HuH-7.5 (cell line): ENCODE data around the gene KLC3.
"Not testable (repeated sequence)": the region's sequence is repeated elsewhere in the genome, so short reads cannot be mapped to it uniquely, and the experiment has no call there.

Experiments used
- DNase-seq: peaks from one replicate; pipeline ENCODE4 v3.0.0; 2011; ENCODE audit warnings: low spot score

The KLC3 gene

GRCh38 chr19:45340232-45340898, at the start of gene KLC3:
Gene KLC3 (plus strand): TSS chr19:45340750. CDS start chr19:45345542, 4,792 bp downstream.
- DNase-seq: peak; percentile 79

GRCh38 chr19:45291834-45292233, 48.7 kb upstream of the KLC3 start:
- DNase-seq: no peak

GRCh38 chr19:45293682-45294081, 46.9 kb upstream of the KLC3 start:
- DNase-seq: no peak

GRCh38 chr19:45294291-45295029, 46.1 kb upstream of the KLC3 start:
- DNase-seq: no peak

GRCh38 chr19:45295873-45296272, 44.7 kb upstream of the KLC3 start:
- no peak for DNase-seq

GRCh38 chr19:45296355-45296754, 44.2 kb upstream of the KLC3 start:
- DNase-seq: no peak

- DNase-seq: no peak
Measured at GRCh38 chr19:45297674-45298073, 42.9 kb upstream of the KLC3 start.

GRCh38 chr19:45298264-45298663, 42.3 kb upstream of the KLC3 start:
- no peak for DNase-seq

GRCh38 chr19:45299719-45300118, 40.8 kb upstream of the KLC3 start:
- no peak for DNase-seq

- DNase-seq: no peak
Measured at GRCh38 chr19:45302416-45302815, 38.1 kb upstream of the KLC3 start.

- DNase-seq: no peak
Measured at GRCh38 chr19:45303269-45304060, 37.1 kb upstream of the KLC3 start.

GRCh38 chr19:45304141-45304926, 36.2 kb upstream of the KLC3 start:
- no peak for DNase-seq

GRCh38 chr19:45305007-45305406, 35.5 kb upstream of the KLC3 start:
- no peak for DNase-seq

GRCh38 chr19:45305421-45305820, 35.1 kb upstream of the KLC3 start:
- no peak for DNase-seq

GRCh38 chr19:45306040-45306439, 34.5 kb upstream of the KLC3 start:
- no peak for DNase-seq

- DNase-seq: no peak
Measured at GRCh38 chr19:45306518-45307027, 34.0 kb upstream of the KLC3 start.

- no peak for DNase-seq
Measured at GRCh38 chr19:45307361-45307760, 33.2 kb upstream of the KLC3 start.

GRCh38 chr19:45309322-45309721, 31.2 kb upstream of the KLC3 start:
- not testable (repeated sequence) for DNase-seq

GRCh38 chr19:45311621-45312020, 28.9 kb upstream of the KLC3 start:
- no peak for DNase-seq

- not testable (repeated sequence) for DNase-seq
Measured at GRCh38 chr19:45312285-45312684, 28.3 kb upstream of the KLC3 start.

GRCh38 chr19:45314708-45315245, 25.8 kb upstream of the KLC3 start:
- DNase-seq: no peak

- DNase-seq: no peak
Measured at GRCh38 chr19:45315304-45315703, 25.2 kb upstream of the KLC3 start.
